Measurements from ENCODE around the gene ADGRB3.

ADGRB3 gene

DNA sequence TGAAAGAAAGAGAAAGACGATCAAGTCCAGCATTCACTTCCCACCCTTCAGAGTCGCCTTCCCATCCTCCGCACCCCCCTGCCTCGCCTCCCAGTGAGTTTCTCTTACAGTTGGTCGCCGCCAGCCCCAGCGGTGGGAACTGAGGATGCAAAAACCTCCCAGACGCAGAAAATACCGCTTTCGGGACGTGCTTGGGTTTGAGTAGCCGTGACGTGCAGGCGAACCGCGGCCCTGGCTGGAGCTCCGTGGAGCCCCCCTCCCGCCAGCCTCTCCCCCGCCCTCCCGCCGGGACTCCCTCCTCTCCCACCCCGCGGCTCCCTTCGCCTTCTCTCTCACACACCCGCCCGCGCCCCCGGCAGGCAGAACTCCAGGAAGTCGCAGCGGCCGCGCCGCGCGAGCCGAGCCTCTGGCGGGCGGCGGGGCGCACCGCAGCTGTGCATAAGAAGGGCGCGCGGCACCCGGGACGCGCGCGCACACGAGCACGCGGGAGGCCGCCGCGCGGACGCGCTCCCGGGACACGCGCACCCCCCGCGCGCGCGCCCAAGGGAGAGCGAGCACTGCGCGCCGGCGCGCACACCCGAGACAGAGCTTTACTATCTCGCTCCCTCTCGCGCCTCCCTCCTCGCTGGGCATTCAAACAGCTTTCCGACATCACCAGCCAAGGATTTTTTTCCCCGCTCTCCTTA lies at the start of gene ADGRB3:
Gene ADGRB3 (plus strand): TSS at position 557 of the 686 bp plus-strand sequence. CDS start 3,394 bp downstream, outside the sequence.
- peak; percentile 27 for DNase-seq (ENCODE audit: low read depth)

DNA sequence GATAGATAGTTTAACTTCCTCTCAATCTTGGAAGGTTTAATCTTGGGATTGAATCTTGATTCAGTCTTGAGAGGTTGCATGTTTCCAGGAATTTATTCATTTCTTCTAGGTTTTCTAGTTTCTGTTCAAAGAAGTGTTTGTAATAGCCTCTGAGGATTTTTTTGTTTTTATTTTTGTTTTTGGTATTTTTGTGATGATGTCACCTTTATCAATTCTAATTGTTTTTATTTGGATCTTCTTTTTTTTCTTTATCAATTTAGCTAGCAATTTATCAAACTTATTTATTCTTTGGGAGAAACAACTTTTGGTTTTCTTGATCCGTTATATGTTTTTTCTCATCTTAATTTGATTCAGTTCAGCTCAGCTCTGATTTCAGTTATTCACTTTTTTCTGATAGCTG lies 41.5 kb upstream of the ADGRB3 start:
- no peak for DNase-seq (ENCODE audit: low read depth)

DNA sequence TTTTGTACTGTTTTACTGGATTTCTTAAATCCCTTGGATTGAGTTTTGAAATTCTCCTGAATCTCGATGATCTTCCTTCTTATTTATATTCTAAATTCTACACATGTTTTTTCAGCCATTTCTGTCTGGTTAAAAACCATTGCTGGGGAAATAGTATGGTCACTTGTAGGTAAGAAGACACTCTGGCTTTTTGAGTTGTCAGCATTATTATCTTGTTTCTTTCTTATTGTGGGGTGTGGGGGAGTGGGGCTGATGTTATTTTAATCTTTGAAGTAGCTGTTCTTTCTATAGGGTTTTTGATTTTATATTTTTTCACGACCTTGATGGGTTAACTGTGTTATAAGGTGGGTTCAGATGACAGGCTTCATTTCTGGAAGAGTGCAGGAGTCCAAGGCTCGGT lies 37.4 kb upstream of the ADGRB3 start:
- no peak for DNase-seq (ENCODE audit: low read depth)

DNA sequence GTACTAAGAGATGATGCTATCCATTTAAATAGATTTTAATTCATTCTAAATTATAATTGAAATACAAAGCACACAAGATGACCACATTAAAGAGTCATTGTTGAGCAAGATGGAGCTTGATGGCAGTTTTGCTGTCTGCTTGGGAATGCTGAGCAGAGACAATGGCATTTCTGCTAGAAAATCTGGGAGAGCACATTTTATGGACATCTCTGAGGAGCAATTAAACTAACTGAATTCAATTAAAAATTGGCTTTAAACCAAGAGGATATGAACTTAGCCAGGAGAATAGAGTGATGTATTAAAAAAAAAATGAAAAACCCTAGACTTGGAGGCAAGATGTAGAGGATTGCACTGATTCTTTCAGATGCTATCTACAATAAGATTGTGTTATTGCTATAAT lies 19.1 kb upstream of the ADGRB3 start:
- DNase-seq (ENCODE audit: low read depth), result no peak

DNA sequence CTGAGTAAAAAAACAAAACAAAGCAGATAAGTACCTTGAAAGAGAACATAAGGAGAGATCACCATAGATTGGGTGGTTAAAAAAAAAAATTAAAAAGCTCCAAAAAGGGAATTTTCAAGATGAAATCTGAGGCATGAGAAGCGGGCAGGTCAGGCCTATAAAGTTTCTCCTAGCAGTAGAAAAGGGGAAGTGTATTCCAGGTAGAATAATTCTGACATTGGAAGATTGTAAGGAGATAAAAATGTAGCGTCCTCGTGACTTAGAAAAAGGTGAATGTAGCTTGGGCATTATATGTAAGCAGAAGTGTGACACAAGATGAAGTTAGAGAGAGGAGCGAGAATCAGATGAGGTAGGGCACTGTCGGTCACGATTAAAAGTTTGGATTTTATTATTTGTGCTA lies 9.1 kb upstream of the ADGRB3 start:
- DNase-seq (ENCODE audit: low read depth), result no peak

DNA sequence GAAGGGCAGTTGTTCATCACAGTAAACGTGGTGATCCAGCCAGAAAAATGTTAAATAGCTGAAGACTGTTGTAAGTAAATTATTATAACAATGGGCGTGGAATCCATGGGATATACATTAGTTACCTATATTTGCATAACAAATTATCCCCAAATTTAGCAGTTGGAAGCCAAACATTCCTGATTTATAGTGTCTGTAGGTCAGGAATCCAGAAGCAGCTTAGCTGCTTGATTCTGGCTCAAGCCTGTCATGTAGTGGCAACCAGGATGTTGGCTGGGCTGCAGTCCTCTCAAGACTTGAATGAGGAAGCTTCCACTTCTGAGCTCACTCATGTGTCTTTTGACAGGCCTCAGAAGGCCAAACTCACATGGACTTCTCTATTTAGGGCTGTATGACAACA lies 6.9 kb upstream of the ADGRB3 start:
- DNase-seq (ENCODE audit: low read depth), result no peak

DNA sequence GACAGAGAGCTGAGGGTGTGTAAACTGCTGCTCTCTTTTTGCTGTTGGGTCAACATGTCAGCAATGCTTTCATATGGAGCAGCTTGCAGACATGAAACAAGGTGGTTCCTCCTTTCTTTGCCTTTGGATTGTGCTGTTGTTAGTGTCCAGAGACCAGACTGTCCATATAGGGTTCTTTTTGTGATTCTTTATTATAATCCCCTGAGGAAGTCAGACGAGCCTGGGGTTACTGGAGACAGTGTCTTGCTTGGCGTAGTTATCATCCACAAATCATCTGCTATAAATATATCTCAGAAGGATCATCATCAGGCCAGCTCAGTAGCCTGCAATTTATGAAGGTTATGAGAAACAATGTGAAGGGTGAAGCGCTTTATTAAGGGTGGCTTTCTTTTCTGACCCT lies 2.3 kb upstream of the ADGRB3 start:
- DNase-seq (ENCODE audit: low read depth), result no peak

DNA sequence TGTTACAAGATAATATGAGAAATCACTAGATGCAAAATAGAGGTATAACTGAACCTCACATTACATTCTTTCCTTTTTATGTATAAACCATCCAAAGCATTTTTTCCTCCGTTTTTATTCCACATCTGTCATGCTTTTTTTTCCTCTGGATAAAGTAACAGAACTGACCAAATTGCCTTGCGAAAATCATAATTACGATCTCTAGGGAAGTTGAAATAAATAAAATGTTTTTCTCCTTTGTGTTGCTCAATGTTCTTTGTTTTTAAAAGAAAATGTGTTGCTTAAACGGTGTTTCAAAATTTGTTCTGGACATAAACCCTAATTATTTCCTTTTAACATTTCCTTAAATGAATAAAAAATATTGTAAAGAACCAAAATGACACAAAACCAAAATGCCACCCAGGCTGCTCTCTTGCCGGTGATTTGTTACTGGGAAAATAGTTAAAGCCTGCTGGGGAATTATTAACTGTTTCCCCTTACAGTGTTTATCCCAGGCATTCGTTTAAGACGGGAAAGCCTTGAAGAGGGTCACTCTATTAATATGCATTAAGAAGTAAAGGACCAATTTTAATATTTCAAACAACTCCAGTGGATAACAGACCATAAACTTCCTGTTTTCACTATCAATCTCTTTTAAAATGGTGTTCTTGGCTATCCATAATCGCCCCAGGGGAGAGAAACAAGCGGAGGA lies 1.7 kb upstream of the ADGRB3 start:
- DNase-seq (ENCODE audit: low read depth), result no peak

DNA sequence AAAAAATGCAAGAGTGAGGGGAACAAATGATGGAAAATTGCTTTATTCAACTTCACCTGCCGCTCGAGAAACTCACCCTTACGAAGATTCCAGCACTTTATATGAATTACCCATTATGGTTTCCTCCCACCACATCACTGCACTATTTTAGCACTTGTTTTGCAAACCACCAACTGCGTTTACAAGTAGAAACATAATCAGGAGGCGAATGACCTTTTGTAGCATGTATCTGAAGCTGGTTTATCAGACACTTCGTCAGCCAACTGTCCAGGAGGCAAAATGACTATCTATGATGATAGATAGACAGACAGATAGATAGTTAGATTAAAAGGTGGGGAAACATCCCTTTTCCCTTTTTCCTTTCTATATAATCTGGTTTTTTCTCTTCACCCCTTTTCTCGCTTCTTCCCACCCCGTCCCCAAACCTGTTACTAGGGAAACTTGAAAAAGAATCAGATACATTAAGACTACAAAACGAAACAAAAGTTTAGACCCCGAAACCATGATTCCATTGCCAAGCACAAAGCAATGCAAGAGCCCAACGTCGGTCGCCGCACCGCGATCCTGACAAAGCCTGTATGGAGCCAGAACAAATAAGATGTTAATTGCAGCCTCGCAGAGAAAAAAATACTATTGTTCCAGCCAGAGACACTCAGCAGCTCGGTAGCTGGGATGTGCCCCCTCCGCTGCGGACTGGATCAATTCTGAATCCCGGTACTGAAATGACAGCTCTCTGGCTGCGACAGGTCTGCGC lies 933 bp upstream of the ADGRB3 start:
- no peak for DNase-seq (ENCODE audit: low read depth)

DNA sequence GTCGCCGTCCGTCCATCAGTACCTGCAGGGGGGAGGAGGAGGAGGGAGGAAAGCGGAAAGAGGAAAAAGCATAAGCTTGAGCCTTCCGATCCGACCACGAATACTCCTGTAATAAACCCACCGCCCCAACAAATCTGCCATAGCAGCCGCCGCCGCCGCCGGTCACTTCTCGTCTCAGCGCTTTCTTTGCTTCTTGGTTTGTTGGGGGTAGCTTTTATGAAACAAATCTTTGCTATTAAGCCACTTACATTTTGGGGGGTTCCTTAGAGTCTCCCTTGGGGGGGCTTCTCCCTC lies 277 bp downstream of the ADGRB3 start:
- no peak for DNase-seq (ENCODE audit: low read depth)

DNA sequence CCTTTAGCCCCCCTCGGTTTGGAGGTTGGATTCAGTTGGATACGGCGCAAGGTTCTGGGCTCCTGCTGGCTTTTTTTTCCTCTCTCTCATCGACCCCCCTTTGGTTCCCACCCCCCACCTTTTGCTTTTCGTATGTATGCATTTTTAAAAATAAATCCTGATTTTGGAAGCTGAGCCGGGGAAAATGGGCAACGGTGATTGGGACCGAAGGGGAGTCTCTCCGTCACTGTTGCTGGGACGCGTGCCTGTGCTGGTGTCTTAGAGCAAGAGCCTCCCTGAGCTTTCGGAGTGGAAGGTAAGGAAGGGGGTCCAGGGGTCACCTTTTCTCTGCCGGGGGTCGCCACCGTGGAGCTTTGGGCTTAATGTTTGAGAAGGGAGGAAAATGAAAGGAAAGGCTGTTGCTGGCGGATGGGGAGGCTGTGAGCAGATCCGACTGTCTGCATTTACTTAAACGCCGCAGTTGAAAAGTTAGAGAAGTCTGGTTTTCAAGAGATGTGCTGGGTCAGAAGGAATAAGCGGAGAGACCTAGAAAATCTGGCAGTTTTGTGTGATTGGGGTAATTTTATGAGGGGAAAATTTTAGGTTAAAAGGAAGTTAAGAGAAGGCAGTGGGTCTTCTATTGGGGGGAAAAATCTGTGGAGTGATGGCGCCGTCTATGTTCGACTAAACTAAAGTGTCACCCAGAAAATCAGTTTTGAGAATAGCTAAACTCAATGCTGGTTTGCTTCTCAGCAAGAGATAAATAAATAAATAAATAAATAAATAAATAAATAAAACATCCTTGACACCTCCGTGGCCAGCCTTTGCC lies 828 bp downstream of the ADGRB3 start:
- DNase-seq (ENCODE audit: low read depth), result no peak

DNA sequence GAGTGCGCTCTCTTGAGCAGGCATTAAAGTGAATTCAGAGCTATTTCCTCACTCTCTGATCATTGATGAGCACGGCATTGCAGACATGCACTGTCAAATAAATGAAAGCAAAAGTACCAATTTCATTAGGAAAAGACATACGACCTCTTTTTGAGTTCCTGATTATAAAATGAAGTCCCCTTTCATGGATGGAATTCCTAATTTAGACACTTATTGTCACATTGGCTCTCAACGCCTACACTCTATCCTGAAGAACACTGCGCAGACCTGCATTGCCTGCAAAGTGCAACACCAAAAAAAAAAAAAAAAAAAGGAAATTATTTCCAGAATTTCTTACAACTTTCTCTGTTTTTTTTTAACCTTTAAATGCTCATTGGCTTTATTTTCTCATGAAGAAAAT lies 1.6 kb downstream of the ADGRB3 start:
- no peak for DNase-seq (ENCODE audit: low read depth)

DNA sequence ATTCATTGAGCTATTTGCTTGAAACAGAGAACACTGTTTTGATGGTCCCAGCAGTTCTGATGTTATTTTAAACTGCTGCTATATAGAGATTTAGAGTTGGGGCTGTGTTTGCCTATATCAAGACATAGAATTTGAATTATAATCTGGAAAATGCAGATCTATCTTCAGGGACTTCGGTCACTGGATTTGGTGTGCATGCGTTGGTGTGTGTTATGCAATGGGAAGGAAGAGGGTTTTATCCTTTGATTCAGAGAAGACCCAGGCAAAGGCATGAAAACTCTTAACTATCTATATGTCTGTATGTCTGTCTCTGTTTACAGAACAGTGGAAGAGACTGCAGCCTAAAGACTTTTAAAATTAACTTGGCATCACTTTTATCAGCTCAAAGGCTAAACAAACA lies 2.0 kb downstream of the ADGRB3 start:
- DNase-seq (ENCODE audit: low read depth), result no peak

DNA sequence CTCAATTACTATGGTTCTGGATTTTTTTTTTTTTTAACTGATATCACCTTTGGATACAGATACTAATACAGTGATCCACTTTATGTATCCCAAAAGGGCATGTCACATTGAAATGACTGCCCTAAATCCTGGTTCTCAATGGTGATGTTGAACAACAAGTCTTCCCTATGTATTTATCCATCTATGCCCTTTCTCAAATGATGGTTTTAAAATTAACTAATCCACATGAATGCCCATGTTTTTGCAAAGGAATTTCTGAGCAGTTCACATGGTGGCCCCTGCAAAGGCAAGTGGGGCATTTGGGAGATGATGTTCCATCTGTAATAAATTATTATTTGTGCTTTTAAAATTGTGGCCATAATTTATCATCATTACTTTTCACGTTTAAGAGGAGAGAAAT lies 2.7 kb downstream of the ADGRB3 start:
- no peak for DNase-seq (ENCODE audit: low read depth)

DNA sequence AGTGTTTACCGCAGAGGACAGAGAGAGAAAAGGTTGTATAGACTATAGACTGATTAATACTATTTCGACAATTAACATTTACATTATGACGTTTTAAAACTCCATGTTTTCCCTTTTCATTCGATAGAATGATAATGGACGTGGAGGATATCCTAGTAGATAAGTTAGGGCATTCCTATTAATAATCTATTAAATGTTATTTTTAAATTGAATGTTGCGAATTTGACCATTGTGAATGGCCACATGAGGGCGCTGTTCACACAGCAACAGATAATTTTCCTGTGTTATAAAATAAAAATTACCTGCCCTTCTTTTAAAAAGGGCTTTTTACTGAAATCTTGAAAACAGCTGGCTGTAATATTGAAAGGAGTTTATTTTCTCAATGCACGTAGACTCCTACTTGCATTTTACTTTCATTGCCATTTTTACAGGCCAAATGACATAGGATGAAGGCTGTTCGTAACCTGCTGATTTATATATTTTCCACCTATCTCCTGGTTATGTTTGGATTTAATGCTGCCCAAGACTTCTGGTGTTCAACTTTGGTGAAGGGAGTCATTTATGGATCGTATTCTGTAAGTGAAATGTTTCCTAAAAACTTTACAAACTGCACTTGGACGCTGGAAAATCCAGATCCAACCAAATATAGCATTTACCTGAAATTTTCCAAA lies 3.3 kb downstream of the ADGRB3 start:
- no peak for DNase-seq (ENCODE audit: low read depth)

DNA sequence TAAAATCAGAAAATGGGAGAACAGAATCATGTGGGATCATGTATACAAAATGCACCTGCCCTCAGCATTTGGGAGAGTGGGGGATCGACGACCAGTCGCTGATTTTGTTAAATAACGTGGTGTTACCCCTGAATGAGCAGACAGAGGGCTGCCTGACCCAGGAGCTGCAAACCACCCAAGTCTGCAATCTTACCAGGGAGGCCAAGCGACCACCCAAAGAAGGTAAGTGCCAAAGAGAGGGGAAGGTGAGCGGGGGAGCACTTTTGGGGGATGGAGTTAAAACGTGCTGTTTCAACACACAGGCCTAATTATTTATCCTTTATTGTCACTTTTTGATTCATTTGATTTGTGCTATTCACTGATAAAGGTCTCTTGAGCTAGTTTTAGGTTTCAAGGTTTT lies 4.1 kb downstream of the ADGRB3 start:
- no peak for DNase-seq (ENCODE audit: low read depth)

DNA sequence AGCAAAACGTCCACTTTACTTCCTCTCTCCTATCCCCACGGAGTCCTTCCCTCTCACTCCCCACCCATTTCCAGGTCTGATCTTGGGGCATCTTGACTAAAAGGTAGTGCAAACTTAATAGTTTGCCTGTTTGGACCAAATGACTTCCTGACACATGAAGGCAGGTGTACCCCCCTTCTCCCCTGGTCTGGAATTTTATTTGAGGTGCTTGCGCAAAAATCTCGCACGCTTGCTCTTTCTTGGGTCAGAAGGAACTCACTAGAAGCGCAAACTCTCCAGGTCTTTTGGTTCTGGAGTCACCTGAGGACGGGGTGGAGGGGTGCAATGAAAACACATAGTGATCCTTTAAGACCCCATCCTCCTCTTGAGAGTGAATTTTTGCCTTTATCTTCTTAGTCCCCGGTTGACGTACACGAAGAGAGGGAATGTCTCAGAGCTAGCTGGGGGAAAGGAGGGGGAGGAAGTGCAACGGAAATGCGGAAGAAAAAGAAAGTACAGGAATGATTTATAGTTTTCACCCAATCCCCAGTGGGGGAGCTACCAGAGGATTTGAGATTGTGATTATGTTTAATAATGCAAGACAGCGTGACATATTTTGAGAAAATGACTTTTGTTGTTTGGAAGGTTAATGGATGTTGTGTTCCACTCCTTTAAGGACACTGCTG lies 4.9 kb downstream of the ADGRB3 start:
- no peak for DNase-seq (ENCODE audit: low read depth)

DNA sequence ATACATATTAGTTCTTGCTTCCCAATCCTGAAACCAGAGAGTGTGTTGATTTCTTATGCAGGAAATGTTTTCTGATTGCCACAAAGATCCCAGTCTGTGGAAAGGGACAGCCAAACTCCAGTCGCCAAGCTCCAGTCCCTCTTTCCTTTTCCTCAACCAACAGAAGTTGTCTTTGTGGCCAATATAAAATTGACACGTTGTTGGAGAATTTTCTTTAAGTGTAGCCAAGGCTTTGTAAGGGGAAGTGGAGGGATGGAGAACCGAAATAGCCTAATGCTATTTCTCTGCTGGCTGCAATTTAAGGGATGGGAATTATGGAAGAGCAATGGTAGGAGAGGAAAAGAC lies 5.4 kb downstream of the ADGRB3 start:
- DNase-seq (ENCODE audit: low read depth), result no peak

DNA sequence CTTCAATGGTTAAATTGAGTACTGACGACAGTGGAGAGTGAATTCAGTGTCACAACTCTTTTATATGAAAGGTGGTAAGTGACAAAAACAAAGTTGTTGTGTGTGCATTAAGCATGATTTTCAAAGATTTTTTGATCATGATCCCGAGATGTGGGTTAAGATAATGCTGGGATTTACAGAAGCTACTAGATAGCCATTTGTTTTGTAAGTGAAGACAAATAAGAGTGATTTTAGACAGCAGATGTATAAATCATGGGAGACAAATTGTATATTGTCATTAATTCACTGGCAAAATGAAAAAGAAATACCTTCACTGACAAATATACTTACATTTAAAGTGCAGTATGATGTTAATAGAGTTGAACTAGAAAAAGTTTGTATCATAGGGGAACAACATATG lies 6.1 kb downstream of the ADGRB3 start:
- no peak for DNase-seq (ENCODE audit: low read depth)

DNA sequence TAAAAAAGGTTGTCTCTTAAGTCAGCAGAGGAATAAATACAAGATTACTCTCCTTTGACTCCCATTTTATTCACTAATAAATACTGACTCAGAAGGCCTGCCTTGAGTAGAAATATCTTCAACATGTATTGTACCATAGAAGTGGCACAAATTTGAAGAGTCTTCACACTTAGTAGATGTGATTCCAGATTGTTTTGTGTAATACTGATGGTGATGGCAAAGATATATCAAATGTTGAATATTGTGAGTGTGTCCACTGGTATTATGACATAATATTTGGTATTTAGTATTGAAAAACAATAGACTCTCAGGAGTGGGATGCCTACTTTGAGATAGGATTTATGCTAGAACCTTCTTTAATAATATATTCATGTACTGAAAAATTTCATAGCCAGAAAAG lies 7.0 kb downstream of the ADGRB3 start:
- DNase-seq (ENCODE audit: low read depth), result no peak

DNA sequence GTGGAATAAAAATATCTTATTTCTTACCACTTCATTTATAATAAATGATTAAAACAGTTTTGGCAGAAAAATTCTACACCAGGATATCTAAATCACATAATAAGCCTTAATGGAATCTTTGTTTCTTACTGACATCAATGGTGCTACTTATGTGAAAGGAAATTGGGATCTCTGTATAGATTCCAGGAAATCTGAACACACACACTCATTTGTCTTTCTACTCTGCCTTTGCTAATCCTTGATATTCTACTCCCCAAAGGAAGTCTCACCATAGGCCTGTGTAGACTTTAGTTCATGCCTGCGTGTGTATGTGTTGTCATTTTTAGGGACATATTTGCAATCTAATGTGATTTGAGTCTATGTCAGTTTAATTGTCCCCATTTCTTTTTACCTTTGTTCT lies 7.9 kb downstream of the ADGRB3 start:
- DNase-seq (ENCODE audit: low read depth), result no peak

DNA sequence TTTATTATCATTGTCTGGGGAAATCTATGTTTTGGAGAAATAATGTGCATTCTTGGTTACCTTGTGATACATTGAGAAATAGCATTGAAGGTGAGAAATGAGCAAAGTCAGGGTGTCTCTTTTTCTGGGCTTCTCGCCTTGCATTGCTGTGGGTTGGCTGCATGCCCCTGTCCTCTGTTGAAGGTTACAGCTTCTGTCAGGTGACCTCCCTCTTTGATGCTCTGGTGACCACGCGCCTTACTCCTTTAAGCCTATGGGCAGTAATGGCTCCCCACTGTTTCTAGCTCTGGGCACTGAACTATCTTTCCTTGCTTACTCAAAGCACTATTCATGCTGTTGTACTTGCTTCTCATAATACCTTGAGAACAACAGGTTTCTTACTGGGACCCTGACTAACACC lies 14.6 kb downstream of the ADGRB3 start:
- DNase-seq (ENCODE audit: low read depth), result no peak

Measured in non-pigmented ciliary epithelial cell (primary cell).